ENCODE results near the gene FAM50A.

Gene FAM50A

DNA sequence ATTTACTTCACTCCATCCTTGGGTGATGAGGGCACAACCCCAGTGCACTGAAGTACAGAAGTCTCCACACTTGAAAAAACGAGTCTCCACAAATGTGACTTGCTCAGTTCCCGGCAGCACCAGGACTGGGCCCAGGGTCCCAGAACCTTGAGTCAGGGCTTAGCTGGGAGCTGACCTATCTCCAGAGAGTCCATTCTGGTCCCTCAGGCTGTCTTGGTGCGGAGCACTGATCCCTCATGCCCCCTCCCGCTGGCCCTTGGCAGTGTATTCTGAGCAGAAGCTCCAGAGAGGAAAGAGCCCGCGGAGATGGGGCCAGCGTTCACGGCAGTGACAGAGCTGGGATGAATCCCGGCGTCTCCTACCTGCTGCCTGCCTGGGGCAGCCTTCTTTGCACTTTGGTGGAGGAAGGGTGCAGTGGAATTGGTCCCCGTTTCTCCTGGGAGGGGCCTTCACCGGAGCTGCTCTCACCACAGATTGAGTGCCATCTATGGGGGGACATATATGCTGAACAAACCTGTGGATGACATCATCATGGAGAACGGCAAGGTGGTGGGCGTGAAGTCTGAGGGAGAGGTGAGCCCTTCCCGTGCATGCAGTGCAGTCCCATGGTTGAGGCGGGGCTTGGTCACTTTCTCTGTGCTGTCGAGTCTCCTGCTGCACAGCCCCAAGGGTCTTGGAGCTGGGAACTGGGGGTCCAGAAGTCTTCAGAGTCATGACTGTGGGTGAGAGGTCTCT lies 3.2 kb upstream of the FAM50A start:
- no peak for ATAC-seq

DNA sequence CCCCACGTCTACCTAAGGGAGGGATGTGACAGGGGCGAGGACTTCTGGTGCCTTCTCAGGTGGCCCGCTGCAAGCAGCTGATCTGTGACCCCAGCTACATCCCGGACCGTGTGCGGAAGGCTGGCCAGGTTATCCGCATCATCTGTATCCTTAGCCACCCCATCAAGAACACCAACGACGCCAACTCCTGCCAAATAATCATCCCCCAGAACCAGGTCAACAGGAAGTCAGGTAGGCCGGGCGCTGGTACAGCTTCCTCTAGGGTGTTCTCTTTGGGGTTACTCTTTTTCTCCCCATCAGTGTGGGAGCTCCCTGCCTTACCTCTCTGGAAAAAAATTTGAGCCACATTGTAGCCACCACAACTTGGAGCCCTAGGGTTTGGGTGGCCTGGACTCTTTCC lies 2.4 kb upstream of the FAM50A start:
- no peak for ATAC-seq

DNA sequence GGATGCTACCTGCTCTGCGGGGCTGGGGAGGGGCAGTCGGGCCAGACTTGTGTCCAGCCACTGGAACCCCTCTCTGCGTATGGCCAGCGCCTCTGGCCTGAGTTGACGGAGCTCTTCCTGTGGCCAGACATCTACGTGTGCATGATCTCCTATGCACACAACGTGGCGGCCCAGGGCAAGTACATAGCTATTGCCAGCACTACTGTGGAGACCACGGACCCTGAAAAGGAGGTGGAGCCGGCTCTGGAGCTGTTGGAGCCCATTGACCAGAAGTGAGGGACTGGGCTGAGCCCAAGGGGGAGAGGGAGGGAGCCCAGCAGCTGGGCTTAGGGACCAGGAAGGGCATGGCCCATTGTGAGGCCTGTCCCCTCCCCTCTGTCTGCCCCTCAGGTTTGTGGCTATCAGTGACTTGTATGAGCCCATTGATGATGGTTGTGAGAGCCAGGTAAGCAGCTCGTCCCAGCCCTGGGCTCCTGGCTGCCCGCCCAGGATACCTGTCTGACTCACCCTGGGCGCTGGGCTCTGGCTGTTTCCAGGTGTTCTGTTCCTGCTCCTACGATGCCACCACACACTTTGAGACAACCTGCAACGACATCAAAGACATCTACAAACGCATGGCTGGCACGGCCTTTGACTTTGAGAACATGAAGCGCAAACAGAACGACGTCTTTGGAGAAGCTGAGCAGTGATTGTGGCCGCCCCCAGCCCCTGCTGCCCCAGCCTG lies 1.8 kb upstream of the FAM50A start:
- no peak for ATAC-seq

DNA sequence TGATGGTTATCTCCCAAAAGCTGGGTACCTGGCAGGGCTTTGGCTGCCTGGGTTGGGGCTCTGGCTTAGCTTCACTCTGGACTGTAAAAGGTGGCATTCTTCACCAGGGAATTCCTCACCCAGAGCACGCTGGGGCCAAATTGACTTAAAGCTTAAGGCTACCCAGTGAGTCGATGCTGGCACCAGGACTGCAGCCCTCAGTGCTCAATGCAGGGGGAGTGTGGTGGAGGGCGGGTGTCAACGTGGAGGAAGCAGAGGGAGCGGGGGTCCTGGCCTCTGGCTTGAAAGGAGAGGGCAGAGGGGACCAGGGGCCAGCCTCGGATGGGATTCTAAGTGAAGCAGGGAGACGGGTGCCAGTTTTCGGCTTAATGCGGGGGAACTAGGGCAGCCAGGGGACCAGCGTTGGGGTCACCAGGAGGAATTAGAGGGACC lies 446 bp upstream of the FAM50A start:
- ATAC-seq, result peak in 1 of 2 donors; percentile 12

DNA sequence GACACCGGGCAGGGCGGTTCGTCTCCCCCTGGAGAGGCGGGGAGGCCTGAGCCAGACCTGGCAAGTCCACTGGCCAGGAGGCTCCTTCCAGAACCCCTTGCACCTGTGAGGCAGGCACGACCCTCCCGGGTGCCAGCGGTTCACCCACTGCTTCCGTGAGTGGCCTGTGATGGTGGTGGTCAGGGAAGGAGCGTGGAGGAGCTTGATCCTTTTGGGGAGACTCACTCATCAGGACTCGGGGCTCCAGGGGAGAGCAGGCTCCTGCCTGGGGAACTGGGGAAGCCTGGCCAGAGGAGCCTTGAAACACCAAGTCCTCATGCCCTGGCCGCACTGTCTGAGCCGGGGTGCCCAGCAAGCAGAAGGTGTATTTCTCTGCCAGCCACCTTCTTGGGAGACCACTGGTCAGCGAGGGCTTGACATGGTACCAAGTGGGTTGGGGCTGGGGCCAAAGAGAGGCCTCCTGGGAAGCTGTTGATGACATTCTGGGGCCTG lies 860 bp downstream of the FAM50A start:
- ATAC-seq, result no peak

DNA sequence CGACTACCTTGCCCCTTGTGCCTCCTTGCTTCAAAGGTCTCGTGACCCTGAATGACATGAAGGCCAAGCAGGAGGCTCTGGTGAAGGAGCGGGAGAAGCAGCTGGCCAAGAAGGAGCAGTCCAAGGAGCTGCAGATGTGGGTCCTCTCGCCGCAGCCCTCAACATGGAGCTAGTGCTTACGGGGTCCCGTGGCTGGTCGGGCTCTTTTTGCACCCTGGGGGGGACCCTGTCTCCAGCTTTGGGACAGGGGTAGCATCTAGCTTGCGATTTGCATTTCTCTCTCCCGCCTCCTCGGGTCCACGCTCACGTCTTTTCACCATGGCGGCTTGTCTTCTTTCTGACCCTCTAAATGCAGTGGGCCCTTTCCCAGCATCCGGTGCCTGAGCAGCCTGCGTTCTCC lies 1.8 kb downstream of the FAM50A start:
- no peak for ATAC-seq

DNA sequence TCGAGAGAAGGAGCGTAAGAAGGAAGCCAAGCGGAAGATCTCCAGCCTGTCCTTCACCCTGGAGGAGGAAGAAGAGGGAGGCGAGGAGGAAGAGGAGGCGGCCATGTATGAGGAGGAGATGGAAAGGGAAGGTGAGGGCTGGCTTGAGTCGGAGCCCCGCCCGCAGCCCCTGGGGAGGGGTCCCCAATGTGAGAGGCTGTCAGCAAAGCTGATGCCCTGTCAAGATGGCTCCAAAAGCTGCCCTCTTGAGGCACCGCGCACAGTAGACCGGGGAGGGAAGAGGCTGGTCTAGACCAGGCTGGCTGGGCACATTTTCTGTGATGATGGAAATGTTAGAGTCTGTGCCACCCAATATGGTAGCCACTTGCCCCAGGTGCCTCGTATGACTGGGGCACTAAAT lies 2.5 kb downstream of the FAM50A start:
- ATAC-seq, result no peak

DNA sequence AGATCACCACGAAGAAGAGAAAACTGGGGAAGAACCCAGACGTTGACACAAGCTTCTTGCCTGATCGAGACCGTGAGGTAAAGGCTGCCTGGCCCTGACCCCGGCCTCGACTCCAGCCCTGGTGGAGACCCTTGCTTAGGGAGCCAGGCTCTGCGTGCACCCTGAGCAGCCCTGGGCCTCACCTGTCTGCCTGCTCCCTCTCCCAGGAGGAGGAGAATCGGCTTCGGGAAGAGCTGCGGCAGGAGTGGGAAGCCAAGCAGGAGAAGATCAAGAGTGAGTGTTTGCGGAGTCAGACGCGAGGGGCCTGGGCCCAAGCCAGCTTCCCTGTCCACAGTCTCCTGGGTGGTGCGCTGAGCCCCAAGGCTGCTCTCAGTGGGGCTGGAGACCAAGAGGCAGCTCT lies 4.5 kb downstream of the FAM50A start:
- no peak for ATAC-seq

DNA sequence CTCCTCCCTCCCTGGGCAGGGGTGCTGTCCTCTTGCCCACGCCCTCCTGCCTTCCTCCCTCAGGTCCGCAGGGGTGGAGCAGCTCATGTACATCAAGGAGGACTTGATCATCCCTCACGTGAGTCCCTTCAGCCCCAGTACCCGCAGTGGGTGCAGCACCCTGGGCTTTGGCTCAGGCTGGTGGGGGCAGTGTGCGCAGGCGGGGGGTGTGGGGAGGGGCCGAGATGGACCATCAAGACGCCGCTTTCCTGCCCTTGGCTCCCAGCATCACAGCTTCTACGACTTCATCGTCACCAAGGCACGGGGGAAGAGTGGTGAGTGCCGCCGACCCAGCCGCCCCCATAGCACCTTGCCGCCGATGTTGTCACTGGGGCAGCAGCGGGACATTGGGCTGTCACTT lies 5.7 kb downstream of the FAM50A start:
- ATAC-seq, result no peak

DNA sequence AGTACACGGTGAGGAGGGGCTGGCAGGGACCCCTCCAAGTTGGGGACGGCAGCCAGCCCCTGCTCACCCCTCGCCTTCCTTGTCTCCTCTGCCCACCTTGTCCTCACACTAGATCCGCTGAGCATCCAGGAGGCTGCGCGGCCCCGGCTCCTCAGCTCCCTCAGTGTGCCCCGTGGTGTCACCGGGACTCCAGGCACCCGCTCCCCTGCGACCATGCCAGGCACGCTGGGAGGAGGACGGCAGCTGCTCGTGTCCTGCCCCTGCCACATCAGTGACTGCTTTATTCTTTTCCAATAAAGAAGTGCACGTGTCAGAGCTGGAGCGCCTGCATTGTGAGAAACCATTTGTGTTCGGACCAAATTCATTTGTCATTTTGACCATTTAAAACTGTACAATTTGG lies 6.4 kb downstream of the FAM50A start:
- no peak for ATAC-seq

DNA sequence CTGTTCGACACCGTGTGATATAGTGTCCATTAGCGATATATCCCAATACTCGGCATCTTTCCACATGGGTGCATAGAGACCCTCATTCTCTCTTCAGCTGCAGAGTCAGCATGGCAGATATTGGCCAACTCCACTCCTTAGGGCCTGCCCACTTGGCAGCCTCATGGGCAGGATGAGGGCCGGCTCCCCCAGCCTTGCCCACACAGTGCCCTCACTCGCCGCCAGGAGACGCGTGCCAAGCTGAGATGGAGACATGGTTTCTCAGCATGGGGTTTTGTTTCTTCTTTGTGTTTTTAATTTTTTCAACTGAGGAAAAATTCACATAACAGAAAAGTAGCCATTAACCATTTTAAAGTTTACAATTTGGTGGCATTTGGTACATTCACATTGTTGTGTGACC lies 8.9 kb downstream of the FAM50A start:
- no peak for ATAC-seq

DNA sequence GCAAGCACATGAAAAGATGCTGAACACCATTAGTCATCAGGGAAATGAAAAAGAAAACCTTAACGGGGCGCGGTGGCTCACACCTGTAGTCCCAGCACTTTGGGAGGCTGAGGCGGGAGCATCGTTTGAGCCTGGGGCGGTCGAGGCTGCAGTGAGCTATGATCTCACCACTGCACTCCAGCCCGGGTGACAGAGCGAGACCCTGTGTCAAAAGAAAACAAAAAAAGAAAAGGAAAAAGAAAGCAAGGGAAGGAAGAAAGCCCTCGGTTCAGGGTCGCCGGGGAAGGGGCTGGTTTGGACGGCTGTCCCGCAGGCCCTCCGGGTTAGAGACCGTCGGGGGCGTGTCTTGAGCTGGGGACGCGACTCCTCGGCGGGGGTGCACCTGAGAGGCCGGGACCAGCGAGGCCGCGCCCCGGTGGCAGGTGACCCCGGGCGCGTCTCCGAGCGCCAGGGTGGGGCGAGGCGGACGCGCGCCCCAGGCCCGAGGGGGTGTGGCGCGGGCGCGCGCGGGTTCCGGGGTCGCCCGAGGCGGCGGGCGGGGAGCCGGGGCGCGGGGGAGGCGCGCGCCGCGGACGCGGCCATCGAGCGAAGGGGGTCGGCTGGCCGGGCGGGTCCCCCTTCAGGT lies 13.7 kb downstream of the FAM50A start:
- peak; percentile 56 to 67 for ATAC-seq

DNA sequence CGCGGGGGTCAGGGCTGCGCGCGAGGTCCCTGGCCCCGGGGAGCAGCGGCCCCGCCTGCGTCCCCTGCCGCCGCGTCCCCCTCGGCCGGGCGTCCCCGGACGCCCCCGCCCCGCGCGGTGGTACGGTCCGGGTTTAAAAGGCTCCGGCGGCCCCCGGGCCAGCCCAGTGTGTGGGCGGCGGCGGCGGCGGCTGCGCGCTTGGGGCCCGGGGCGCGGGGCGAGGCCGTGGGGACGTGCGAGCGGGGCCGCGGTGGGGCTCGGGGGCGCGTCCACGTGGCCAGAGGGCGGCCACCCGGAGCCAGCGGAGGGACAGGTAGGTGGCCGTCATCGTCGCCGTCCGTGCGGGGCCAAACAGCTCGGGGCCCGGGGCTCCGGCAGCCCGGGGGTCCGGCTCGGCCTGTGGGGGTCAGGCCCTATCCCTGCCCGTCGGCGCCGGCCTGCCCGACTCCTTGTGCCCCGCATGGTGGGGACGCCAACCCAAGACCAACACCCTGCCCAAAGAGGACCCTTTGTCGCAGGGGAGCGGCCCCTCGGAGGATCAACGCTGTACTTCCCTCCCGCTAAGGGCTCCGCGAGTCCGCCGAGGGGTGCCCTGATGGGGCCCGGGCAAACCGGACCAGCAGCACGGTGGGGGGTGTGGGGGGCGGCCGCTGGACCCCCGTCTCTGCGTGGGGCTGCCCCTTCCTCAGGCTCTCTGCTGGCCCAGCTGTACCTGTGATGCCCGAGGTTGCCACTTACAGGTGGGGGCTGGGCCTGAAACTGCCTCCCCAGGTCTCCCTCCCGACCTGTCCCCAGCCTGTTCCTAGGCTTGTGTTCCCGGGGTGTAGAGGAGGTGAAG lies 14.4 kb downstream of the FAM50A start, which contains the start of gene PLXNA3:
TSS of gene PLXNA3 (plus strand) at position 166 of the 838 bp plus-strand sequence. CDS start 1,903 bp downstream, outside the sequence.
- peak; percentile 81 for ATAC-seq

DNA sequence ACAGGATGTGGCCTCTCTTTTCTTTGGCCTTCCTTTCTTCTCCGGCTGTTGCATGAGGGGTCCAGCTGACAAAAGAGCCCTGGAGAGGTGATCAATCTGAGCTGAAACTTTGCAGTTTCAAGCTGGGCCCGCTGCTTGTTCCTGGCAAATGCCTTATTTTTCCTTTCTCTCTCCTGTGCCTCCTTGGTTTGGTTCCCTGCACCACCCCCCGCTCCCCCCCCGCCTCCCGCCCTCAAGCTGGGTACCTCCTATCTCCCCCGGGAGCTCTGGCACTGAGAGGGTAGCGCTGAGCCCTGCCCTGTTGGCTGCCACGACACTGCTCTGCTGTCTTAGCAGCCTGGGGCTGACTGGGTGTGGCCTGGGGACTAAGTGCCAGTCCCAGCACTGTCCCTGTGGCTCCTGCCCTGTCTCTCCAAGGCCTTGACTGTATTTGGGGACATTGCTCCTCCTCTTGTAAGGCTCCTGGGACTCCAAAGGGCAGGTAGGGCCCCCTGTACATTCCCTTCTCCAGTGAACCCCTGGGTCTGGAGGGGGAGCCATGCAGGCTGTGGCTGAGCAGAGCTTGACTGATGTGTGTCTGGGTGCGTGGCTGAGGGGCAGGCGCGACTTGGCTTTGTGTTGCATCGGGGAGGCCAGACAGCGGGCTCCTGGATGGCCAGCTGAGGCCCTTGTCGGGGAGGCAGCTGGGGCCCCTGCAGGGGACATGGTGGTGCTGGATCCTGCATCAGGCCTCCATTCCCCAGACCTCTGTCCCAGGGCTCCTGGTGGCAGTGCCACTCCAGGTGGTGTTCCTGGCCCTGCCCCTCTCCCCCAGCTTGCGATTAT lies 15.2 kb downstream of the FAM50A start:
- peak; percentile 28 to 43 for ATAC-seq

DNA sequence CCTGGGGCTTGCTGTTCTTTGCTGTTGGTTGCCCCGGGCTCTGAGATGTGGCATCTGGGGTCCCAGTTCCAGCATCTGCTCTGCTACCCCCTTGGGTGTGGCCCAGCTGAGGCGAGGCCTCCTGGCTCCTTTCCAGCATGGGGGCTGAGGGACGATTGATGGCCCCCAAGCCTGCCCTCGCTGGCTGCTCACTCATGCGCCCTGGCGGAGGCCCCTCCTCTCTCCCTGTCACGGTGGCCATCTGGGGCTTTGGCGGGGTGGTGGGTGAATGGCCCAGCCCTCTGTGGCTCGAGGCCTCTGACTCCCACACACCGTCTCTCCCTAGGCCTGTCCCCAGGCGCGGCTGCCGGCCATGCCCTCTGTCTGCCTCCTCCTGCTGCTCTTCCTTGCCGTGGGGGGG lies 15.9 kb downstream of the FAM50A start:
- no peak for ATAC-seq

DNA sequence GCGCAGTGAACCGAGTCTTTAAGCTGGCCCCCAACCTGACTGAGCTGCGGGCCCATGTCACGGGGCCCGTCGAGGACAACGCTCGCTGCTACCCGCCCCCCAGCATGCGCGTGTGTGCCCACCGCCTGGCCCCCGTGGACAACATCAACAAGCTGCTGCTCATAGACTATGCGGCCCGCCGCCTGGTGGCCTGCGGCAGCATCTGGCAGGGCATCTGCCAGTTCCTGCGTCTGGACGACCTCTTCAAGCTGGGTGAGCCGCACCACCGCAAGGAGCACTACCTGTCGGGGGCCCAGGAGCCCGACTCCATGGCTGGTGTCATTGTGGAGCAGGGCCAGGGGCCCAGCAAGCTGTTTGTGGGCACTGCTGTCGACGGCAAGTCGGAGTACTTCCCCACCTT lies 16.4 kb downstream of the FAM50A start:
- ATAC-seq, result no peak

DNA sequence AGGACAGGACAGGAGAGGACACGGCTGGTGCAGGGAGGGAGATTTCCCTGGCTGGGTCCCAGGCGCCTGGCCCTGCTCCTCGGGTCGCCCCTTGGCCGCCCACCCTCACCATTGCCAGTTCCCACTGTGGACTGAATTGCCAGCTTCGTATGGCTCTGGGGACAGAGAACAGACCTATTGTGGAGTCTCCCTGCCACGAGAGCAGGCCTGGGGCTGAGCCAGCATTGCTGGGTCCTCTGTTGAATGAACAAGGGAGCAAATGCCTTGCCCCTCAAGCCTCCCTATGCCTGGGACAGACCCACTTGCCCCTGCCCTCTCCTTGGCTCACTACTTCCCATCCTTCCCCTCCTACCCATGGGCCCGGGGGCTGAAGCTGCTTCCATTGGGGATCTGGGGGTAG lies 18.5 kb downstream of the FAM50A start:
- no peak for ATAC-seq

DNA sequence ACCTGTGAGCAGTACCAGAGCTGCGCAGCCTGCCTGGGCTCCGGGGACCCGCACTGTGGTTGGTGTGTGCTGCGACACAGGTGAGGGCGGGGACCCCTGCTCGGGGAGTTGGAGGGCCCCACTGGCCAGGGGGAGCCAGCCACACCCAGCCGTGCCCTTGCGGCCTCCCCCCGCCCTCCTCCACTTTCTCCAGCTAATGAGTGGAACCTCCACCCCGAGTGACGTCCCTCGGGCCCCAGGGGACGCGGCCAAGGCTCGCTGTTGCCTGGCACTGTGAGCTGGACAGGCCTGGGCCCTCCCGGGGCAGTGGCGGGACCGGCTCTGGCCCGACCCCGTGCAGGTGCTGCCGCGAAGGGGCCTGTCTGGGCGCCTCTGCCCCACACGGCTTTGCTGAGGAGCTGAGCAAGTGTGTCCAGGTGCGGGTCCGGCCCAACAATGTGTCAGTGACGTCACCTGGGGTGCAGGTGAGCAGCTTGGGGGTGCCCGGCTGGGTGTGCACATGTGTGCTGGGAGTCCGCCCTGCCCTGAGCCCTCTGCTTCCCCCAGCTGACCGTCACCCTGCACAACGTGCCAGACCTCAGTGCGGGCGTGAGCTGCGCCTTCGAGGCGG lies 19.8 kb downstream of the FAM50A start:
- no peak for ATAC-seq

DNA sequence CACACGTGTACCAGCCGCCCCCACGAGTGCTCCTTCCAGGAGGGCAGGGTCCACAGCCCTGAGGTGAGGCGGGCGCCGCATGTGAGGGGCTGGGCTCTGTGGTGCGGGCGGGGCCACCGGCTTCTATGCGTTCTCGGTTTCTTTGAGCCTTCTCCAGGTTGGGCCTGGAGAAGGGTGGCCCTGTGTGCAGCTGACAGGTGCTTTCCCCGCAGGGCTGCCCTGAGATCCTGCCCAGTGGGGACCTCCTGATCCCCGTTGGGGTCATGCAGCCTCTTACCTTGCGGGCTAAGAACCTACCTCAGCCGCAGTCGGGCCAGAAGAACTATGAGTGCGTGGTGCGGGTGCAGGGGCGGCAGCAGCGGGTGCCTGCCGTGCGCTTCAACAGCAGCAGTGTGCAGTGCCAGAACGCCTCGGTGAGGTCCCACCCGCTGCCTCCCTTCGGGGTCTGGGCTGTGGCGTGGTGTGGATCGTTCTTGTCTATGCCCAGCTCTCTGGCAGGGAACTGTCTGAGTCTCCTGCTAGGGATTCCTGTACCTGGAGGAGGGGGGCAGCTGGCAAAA lies 20.9 kb downstream of the FAM50A start:
- no peak for ATAC-seq

DNA sequence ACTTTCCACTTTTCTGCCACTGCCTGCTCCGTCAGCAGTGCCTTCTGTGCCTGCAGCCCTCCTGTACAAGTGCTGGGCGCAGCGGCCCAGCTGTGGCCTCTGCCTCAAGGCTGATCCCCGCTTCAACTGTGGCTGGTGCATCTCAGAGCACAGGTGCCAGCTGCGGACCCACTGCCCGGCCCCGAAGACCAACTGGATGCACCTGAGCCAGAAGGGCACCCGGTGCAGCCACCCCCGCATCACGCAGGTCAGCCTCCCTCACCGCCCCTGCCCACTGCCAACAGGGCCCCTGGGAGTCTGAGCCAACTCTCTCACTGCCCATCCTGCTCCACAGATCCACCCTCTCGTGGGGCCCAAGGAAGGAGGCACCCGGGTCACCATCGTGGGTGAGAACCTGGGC lies 21.7 kb downstream of the FAM50A start:
- ATAC-seq, result no peak

DNA sequence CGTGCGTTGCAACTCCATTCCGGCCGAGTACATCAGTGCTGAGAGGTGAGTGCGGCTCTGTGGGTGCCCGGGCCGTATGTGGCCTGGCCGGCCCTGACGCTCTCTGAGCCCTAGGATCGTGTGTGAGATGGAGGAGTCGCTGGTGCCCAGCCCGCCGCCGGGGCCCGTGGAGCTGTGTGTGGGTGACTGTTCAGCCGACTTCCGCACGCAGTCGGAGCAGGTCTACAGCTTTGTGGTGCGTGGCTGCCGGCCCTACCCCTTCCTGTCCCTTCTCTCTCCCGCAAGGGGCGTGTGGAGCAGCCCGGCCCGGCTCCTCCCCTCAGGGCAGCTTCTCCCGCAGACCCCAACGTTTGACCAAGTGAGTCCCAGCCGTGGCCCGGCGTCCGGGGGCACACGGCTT lies 22.1 kb downstream of the FAM50A start:
- no peak for ATAC-seq

All from activated CD4-positive, CD25-positive, alpha-beta regulatory T cell treated with anti-CD3 and anti-CD28 coated beads, Interleukin-2, amount 50 U/mL, for 24 hours (primary cell).